ENCODE data around the gene SMIM41. TPM values are rescaled to one million over a fixed set of nuclear protein-coding genes. Genes with fewer than 3 reads are reported as not detected.

SMIM41 gene
- total RNA-seq: 1 to 10 TPM in 1 of 4 donors, under 1 TPM in 2, not detected in 1; 0.64 to 1.5 (median 0.80) TPM

- intact Hi-C loops (cut with DNase I; ENCODE audit: low total_unique reads) (no loop called here), in situ Hi-C loops (cut with MboI; ENCODE audit: low pct_ligation_motif_present in 1 of 4, low pct_unique_long_range_greater_than_20kb in 1 of 4, low sequenced_read_pairs in 3 of 4) (loop anchor here in 3 of 4 donors (5.0 to 10.0 kb wide), 2 partner anchors 52 to 55 kb away; no protein-coding TSS in a partner anchor)
- Histone ChIP-seq H3K27ac (peak within 1 kb of the TSS; percentile 60 to 77 (median 66)), H3K36me3 (peaks cover 0 to 9% (median 2%) of the 10 kb centered on the region in 4 donors), H3K27me3 (no peaks in the 10 kb centered on the region), H3K4me3 (peak within 1 kb of the TSS in 3 of 4 donors; percentile 9 to 24 (median 11)), H3K4me1 (peaks cover 11 to 20% (median 14%) of the 10 kb centered on the region in 4 donors), H3K9me3 (no peaks in the 10 kb centered on the region)
- 79% methylated on average over 81 of the region's 87 CpGs; no CpG with 5 or more reads in 1 of the 2 donors for whole genome bisulfite sequencing, 2 donors (ENCODE audit: low coverage in 1 of 2)
- no peak for DNase-seq
- TF ChIP-seq POLR2AphosphoS5 (IDR thresholded peaks at IDR 0.05) (peak in 2 of 3 donors; percentile 22 to 25), POLR2A (IDR thresholded peaks at IDR 0.05) (no peak)
- TF ChIP-seq, protein P1, sequence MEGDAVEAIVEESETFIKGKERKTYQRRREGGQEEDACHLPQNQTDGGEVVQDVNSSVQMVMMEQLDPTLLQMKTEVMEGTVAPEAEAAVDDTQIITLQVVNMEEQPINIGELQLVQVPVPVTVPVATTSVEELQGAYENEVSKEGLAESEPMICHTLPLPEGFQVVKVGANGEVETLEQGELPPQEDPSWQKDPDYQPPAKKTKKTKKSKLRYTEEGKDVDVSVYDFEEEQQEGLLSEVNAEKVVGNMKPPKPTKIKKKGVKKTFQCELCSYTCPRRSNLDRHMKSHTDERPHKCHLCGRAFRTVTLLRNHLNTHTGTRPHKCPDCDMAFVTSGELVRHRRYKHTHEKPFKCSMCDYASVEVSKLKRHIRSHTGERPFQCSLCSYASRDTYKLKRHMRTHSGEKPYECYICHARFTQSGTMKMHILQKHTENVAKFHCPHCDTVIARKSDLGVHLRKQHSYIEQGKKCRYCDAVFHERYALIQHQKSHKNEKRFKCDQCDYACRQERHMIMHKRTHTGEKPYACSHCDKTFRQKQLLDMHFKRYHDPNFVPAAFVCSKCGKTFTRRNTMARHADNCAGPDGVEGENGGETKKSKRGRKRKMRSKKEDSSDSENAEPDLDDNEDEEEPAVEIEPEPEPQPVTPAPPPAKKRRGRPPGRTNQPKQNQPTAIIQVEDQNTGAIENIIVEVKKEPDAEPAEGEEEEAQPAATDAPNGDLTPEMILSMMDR (IDR thresholded peaks at IDR 0.05): no peak
Observed at GRCh38 chr12:52079576-52080402, at the start of gene SMIM41. TSS of gene SMIM41 (plus strand) at chr12:52079704. CDS start at chr12:52079780, 76 bp downstream.

- no peaks in the 10 kb centered on the region for H3K9me3 ChIP-seq
- no peaks in the 10 kb centered on the region for H3K36me3 ChIP-seq
- peaks cover 16 to 33% (median 28%) of the 10 kb centered on the region in 4 donors for H3K4me1 ChIP-seq
- TF ChIP-seq EP300 (IDR thresholded peaks at IDR 0.05; ENCODE audit: low read depth): peak; percentile 78
- TF ChIP-seq, protein P1 (IDR thresholded peaks at IDR 0.05): no peak
- peak in 2 of 3 donors; percentile 13 to 26 for TF ChIP-seq POLR2AphosphoS5 (IDR thresholded peaks at IDR 0.05)
- no peak for TF ChIP-seq POLR2A (IDR thresholded peaks at IDR 0.05)
- peak overlapping the region; percentile 86 to 90 (median 89) for H3K27ac ChIP-seq
- H3K27me3 ChIP-seq: no peaks in the 10 kb centered on the region
- 5 to 8% methylated on average over 4 to 5 of the region's 5 CpGs for WGBS, 2 donors (ENCODE audit: low coverage in 1 of 2)
- peak; percentile 74 for DNase-seq
- peak overlapping the region in 2 of 4 donors; percentile 11 to 44 for H3K4me3 ChIP-seq
- intact Hi-C loops (cut with DNase I; ENCODE audit: low total_unique reads): no loop called here
- in situ Hi-C loops (cut with MboI; ENCODE audit: low pct_ligation_motif_present in 1 of 4, low pct_unique_long_range_greater_than_20kb in 1 of 4, low sequenced_read_pairs in 3 of 4): no loop called here
Observed at GRCh38 chr12:52032446-52032803, 47.1 kb upstream of the SMIM41 start.

- WGBS, 2 donors (ENCODE audit: low coverage in 1 of 2): 0 to 2% methylated on average over 9 to 25 of the region's 48 CpGs
- Histone ChIP-seq H3K4me3 (peak overlapping the region in 3 of 4 donors; percentile 23 to 44 (median 32)), H3K4me1 (peaks cover 20 to 38% (median 33%) of the 10 kb centered on the region in 4 donors)
Observed at GRCh38 chr12:52032804-52033445, 46.6 kb upstream of the SMIM41 start.

More at GRCh38 chr12:52032804-52033445, 46.6 kb upstream of the SMIM41 start:
- Histone ChIP-seq H3K27me3 (no peaks in the 10 kb centered on the region), H3K36me3 (no peaks in the 10 kb centered on the region), H3K27ac (peak overlapping the region; percentile 86 to 90 (median 89)), H3K9me3 (no peaks in the 10 kb centered on the region)
- intact Hi-C loops (cut with DNase I; ENCODE audit: low total_unique reads): no loop called here
- TF ChIP-seq POLR2AphosphoS5 (IDR thresholded peaks at IDR 0.05) (peak; percentile 64 to 86 (median 83)), EP300 (IDR thresholded peaks at IDR 0.05; ENCODE audit: low read depth) (peak; percentile 41), POLR2A (IDR thresholded peaks at IDR 0.05) (peak; percentile 74)
- TF ChIP-seq, protein P1 (IDR thresholded peaks at IDR 0.05): no peak
- in situ Hi-C loops (cut with MboI; ENCODE audit: low pct_ligation_motif_present in 1 of 4, low pct_unique_long_range_greater_than_20kb in 1 of 4, low sequenced_read_pairs in 3 of 4): no loop called here
- DNase-seq: peak; percentile 98
